GM18909 (cell line): ENCODE data around the gene RASSF8.
"Not testable (repeated sequence)": the region's sequence is repeated elsewhere in the genome, so short reads cannot be mapped to it uniquely, and the experiment has no call there.

Source experiments
- ATAC-seq: cut with Tn5 transposase; IDR thresholded peaks from one replicate; pipeline ENCODE4 v1.9.1; 2021; ENCODE audit warnings: mild to moderate bottlenecking; ENCODE audit not compliant: unreplicated experiment, poor library complexity

Gene RASSF8

GRCh38 chr12:26052652-26053051 is 94.2 kb downstream of the RASSF8 start:
- ATAC-seq: no peak

- ATAC-seq: no peak
These were observed 95.9 kb downstream of the RASSF8 start for GRCh38 chr12:26054383-26054782.

GRCh38 chr12:26055087-26055486 is 96.6 kb downstream of the RASSF8 start:
- ATAC-seq: no peak

- no peak for ATAC-seq
These were observed 97.9 kb downstream of the RASSF8 start for GRCh38 chr12:26056335-26056734.

GRCh38 chr12:26057271-26057670 is 98.8 kb downstream of the RASSF8 start:
- ATAC-seq: not testable (repeated sequence)

GRCh38 chr12:26058308-26058707 is 99.8 kb downstream of the RASSF8 start:
- no peak for ATAC-seq

- peak; percentile 52 for ATAC-seq
These were observed 100.3 kb downstream of the RASSF8 start for GRCh38 chr12:26058818-26059217.

- ATAC-seq: no peak
These were observed 103.5 kb downstream of the RASSF8 start for GRCh38 chr12:26062006-26062405.

- no peak for ATAC-seq
These were observed 104.1 kb downstream of the RASSF8 start for GRCh38 chr12:26062566-26062965.

GRCh38 chr12:26065451-26065850 is 107.0 kb downstream of the RASSF8 start:
- ATAC-seq: no peak

- ATAC-seq: no peak
These were observed 110.0 kb downstream of the RASSF8 start for GRCh38 chr12:26068503-26068902.

- no peak for ATAC-seq
These were observed 111.3 kb downstream of the RASSF8 start for GRCh38 chr12:26069796-26070195.

GRCh38 chr12:26077915-26078702 is 119.6 kb downstream of the RASSF8 start:
- no peak for ATAC-seq

- no peak for ATAC-seq
These were observed 122.4 kb downstream of the RASSF8 start for GRCh38 chr12:26080911-26081310.

GRCh38 chr12:26086936-26087335 is 128.5 kb downstream of the RASSF8 start:
- no peak for ATAC-seq

- peak; percentile 98 for ATAC-seq
These were observed 130.5 kb downstream of the RASSF8 start for GRCh38 chr12:26088998-26089397.

- ATAC-seq: no peak
These were observed 132.5 kb downstream of the RASSF8 start for GRCh38 chr12:26090836-26091510.

- ATAC-seq: no peak
These were observed 133.3 kb downstream of the RASSF8 start for GRCh38 chr12:26091822-26092221.

- ATAC-seq: no peak
These were observed 134.0 kb downstream of the RASSF8 start for GRCh38 chr12:26092346-26093105.

GRCh38 chr12:26095186-26095585 is 136.7 kb downstream of the RASSF8 start:
- ATAC-seq: no peak

GRCh38 chr12:26096036-26096435 is 137.6 kb downstream of the RASSF8 start:
- ATAC-seq: no peak
